ENCODE measurements around the gene PTOV1. TPM values are rescaled to one million over a fixed set of nuclear protein-coding genes. Genes with fewer than 3 reads are reported as not detected.
A peak's percentile ranks its signal among the peaks of the same experiment; 100 is the strongest.
"Not testable (repeated sequence)": the region's sequence is repeated elsewhere in the genome, so short reads cannot be mapped to it uniquely, and the experiment has no call there.

Gene PTOV1
- total RNA-seq, 1 donor from 2014 or later, result 63.7 TPM

- H3K9me3 ChIP-seq (ENCODE audit: control insufficient read depth in 3 of 3, low read length in 3 of 3), result no peaks in the 10 kb centered on the region
- H3K36me3 ChIP-seq (ENCODE audit: control insufficient read depth in 3 of 3, insufficient read depth in 3 of 3, low read length in 3 of 3), result peaks cover 0 to 9% (median 0%) of the 10 kb centered on the region in 3 donors
- H3K4me1 ChIP-seq (ENCODE audit: control insufficient read depth in 3 of 3, insufficient read depth in 3 of 3, low read length in 3 of 3), result peaks cover 22 to 37% (median 24%) of the 10 kb centered on the region in 3 donors
- H3K4me3 ChIP-seq (ENCODE audit: low read length in 3 of 3), result no peak overlapping the region
- no peaks in the 10 kb centered on the region for H3K27me3 ChIP-seq (ENCODE audit: control insufficient read depth in 3 of 3, insufficient read depth in 3 of 3, low read length in 3 of 3)
- H3K27ac ChIP-seq (ENCODE audit: low read depth, low read length), result peak overlapping the region; percentile 94
- H3K9ac ChIP-seq (ENCODE audit: low read depth in 1 of 3, low read length in 3 of 3), result peak overlapping the region; percentile 40 to 66 (median 54)
Measured at GRCh38 chr19:49816590-49816989, 34.4 kb upstream of the PTOV1 start.

DNA sequence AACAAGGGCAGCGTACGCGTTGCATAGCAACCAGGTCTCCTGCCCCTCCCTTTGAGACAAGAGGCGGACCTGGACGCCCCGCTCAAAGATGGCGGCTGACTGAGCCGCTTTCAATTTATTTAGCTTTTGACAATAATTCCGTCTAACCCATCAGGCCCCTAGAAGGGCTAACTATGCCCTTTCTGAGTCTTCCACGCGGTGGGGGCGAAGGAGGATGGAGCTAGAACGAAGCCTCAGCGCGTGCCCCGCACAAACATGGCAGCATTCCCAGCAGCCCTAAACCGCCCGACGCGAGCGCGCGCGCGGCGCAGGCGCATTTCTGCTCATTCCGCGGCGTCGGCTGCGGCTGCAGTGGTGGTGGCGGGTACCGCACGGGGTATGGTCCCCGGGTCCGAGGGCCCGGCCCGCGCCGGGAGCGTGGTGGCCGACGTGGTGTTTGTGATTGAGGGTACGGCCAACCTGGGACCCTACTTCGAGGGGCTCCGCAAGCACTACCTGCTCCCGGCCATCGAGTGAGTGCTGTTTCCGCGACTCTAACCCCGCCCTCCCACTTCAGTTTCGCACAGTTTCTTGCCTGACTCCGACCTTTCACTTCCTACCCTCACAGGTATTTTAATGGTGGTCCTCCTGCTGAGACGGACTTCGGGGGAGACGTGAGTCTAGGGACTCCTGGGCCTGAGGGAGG lies 32.9 kb upstream of the PTOV1 start, which contains the start of gene MED25:
MED25 (plus strand) TSS at position 326 of the 685 bp plus-strand sequence; CDS start at position 379, 53 bp downstream.
- Histone ChIP-seq H3K27ac (ENCODE audit: low read depth, low read length) (peak within 1 kb of the TSS; percentile 94), H3K9ac (ENCODE audit: low read depth in 1 of 3, low read length in 3 of 3) (peak within 1 kb of the TSS; percentile 91 to 99 (median 97)), H3K36me3 (ENCODE audit: control insufficient read depth in 3 of 3, insufficient read depth in 3 of 3, low read length in 3 of 3) (peaks cover 3 to 13% (median 4%) of the 10 kb centered on the region in 3 donors), H3K27me3 (ENCODE audit: control insufficient read depth in 3 of 3, insufficient read depth in 3 of 3, low read length in 3 of 3) (no peaks in the 10 kb centered on the region), H3K4me3 (ENCODE audit: low read length in 3 of 3) (peak within 1 kb of the TSS; percentile 87 to 94 (median 90)), H3K9me3 (ENCODE audit: control insufficient read depth in 3 of 3, low read length in 3 of 3) (no peaks in the 10 kb centered on the region), H3K4me1 (ENCODE audit: control insufficient read depth in 3 of 3, insufficient read depth in 3 of 3, low read length in 3 of 3) (peaks cover 17 to 26% (median 18%) of the 10 kb centered on the region in 3 donors)

DNA sequence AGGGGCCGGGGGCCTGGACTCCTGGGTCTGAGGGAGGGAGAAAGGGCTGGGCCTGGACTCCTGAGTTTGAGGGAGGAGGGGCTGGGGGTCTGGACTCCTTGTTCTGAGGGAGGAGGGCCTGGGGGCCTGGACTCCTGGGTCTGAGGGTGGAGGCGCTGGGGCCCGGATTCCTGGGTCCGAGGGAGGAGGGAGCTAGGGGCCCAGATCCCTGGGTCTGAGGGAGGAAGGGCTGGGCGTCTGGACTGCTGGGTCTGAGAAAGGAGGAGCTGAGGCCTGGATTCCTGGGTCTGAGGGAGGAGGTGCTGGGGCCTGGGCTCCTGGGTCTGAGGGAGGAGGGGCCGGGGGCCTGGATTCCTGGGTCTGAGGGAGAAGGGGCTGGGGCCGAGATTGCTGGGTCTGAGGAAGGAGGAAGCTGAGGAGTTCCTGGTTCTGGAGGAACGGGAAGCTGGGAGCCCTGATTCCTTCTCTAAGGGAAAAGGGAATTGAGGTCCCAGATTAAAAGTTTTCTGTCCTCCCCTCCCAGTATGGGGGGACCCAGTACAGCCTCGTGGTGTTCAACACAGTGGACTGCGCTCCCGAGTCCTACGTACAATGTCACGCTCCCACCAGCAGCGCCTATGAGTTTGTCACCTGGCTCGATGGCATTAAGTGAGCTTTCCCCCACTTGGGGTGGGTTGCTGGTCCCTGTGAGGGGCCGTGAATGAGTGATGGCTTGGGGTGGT lies 32.1 kb upstream of the PTOV1 start:
- Histone ChIP-seq H3K4me1 (ENCODE audit: control insufficient read depth in 3 of 3, insufficient read depth in 3 of 3, low read length in 3 of 3) (peaks cover 17 to 24% (median 17%) of the 10 kb centered on the region in 3 donors), H3K27me3 (ENCODE audit: control insufficient read depth in 3 of 3, insufficient read depth in 3 of 3, low read length in 3 of 3) (no peaks in the 10 kb centered on the region), H3K9ac (ENCODE audit: low read depth in 1 of 3, low read length in 3 of 3) (peak overlapping the region; percentile 91 to 99 (median 97)), H3K4me3 (ENCODE audit: low read length in 3 of 3) (peak overlapping the region; percentile 87 to 94 (median 90)), H3K9me3 (ENCODE audit: control insufficient read depth in 3 of 3, low read length in 3 of 3) (no peaks in the 10 kb centered on the region), H3K36me3 (ENCODE audit: control insufficient read depth in 3 of 3, insufficient read depth in 3 of 3, low read length in 3 of 3) (peaks cover 10 to 18% (median 10%) of the 10 kb centered on the region in 3 donors), H3K27ac (ENCODE audit: low read depth, low read length) (peak overlapping the region; percentile 94)

DNA sequence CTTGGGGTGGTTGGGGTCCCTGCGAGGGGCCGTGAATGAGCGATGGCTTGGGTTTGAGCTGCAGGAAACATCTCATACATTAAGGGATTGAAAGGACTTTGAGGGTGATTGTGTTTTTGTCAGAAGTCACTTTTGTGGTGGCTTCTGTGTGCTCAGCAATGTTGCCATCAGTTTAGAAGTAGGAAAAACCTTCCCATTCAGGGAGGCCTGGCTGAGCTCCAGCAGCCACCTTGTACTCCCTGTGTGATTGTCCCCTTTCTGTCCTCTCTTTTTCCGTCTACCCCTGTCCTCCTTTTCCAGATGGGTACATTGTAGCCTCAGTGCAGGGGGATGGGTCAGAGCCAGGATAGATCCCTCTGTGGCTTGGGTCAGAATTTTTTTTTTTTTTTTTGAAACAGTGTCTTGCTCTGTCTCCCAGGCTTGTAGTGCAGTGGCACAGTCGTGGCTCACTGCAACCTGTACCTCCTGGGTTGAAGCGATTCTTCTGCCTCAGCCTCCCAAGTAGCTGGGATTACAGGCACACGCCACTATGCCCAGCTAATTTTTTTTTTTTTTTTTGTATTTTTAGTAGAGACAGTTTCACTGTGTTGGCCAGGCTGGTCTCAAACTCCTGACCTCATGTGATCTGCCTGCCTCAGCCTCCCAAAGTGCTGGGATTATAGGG lies 31.4 kb upstream of the PTOV1 start:
- peaks cover 17 to 24% (median 17%) of the 10 kb centered on the region in 3 donors for H3K4me1 ChIP-seq (ENCODE audit: control insufficient read depth in 3 of 3, insufficient read depth in 3 of 3, low read length in 3 of 3)
- peak overlapping the region; percentile 87 to 94 (median 90) for H3K4me3 ChIP-seq (ENCODE audit: low read length in 3 of 3)
- H3K36me3 ChIP-seq (ENCODE audit: control insufficient read depth in 3 of 3, insufficient read depth in 3 of 3, low read length in 3 of 3), result peaks cover 10 to 24% (median 10%) of the 10 kb centered on the region in 3 donors
- not testable (repeated sequence) for H3K27ac ChIP-seq (ENCODE audit: low read depth, low read length); H3K9me3 ChIP-seq (ENCODE audit: control insufficient read depth in 3 of 3, low read length in 3 of 3); H3K27me3 ChIP-seq (ENCODE audit: control insufficient read depth in 3 of 3, insufficient read depth in 3 of 3, low read length in 3 of 3)
- peak overlapping the region; percentile 45 to 99 (median 97) for H3K9ac ChIP-seq (ENCODE audit: low read depth in 1 of 3, low read length in 3 of 3)

GRCh38 chr19:49820125-49820524 lies 30.8 kb upstream of the PTOV1 start:
- peak overlapping the region in 1 of 3 donors; percentile 32 for H3K9ac ChIP-seq (ENCODE audit: low read depth in 1 of 3, low read length in 3 of 3)
- peaks cover 10 to 26% (median 12%) of the 10 kb centered on the region in 3 donors for H3K36me3 ChIP-seq (ENCODE audit: control insufficient read depth in 3 of 3, insufficient read depth in 3 of 3, low read length in 3 of 3)
- no peak overlapping the region for H3K4me3 ChIP-seq (ENCODE audit: low read length in 3 of 3)
- H3K4me1 ChIP-seq (ENCODE audit: control insufficient read depth in 3 of 3, insufficient read depth in 3 of 3, low read length in 3 of 3), result peaks cover 17 to 27% (median 17%) of the 10 kb centered on the region in 3 donors
- no peak overlapping the region for H3K27ac ChIP-seq (ENCODE audit: low read depth, low read length)
- H3K27me3 ChIP-seq (ENCODE audit: control insufficient read depth in 3 of 3, insufficient read depth in 3 of 3, low read length in 3 of 3), result no peaks in the 10 kb centered on the region
- H3K9me3 ChIP-seq (ENCODE audit: control insufficient read depth in 3 of 3, low read length in 3 of 3), result no peaks in the 10 kb centered on the region

DNA sequence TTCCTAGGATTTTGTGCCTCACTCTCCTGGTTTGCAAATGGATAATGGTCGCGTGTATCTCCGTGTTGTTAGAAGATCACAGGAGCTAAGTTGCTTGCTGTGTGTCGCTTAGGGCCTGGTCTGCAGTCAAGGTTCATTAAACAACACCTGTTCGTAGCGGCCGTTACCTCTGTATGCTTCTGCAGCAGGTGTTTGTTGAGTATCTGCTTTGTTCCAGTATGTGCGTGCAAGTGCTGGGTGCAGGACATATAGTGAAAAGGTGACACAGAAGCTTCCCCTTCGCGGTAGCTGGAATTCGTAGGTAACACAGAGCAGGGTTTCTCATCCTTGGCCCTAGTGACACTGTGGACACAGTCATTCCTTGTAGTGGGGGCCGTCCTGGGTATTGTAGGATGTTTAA lies 27.5 kb upstream of the PTOV1 start:
- peaks cover 17 to 40% (median 25%) of the 10 kb centered on the region in 3 donors for H3K4me1 ChIP-seq (ENCODE audit: control insufficient read depth in 3 of 3, insufficient read depth in 3 of 3, low read length in 3 of 3)
- H3K4me3 ChIP-seq (ENCODE audit: low read length in 3 of 3), result no peak overlapping the region
- no peaks in the 10 kb centered on the region for H3K27me3 ChIP-seq (ENCODE audit: control insufficient read depth in 3 of 3, insufficient read depth in 3 of 3, low read length in 3 of 3)
- H3K36me3 ChIP-seq (ENCODE audit: control insufficient read depth in 3 of 3, insufficient read depth in 3 of 3, low read length in 3 of 3), result peaks cover 19 to 30% (median 21%) of the 10 kb centered on the region in 3 donors
- H3K9ac ChIP-seq (ENCODE audit: low read depth in 1 of 3, low read length in 3 of 3), result no peak overlapping the region
- H3K9me3 ChIP-seq (ENCODE audit: control insufficient read depth in 3 of 3, low read length in 3 of 3), result no peaks in the 10 kb centered on the region
- H3K27ac ChIP-seq (ENCODE audit: low read depth, low read length), result no peak overlapping the region

DNA sequence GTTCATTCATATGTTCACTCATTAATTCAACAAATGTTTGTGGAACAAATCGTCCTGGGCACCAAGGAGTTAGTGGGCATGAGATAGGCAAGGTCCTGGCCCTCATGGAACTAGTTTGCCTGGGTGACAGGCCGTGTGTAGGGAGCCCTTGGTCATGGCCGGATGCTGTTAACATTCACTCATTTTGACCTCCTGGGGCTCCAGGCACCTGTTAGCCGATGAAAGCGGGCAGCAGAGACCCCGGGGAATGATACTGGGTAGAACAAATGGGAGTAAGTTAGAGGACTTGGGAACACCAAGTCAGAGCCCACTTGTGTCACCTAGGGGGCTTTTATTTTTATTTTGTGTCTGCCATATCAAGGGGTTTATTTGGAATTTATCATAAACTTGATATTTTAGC lies 26.3 kb upstream of the PTOV1 start:
- no peaks in the 10 kb centered on the region for H3K9me3 ChIP-seq (ENCODE audit: control insufficient read depth in 3 of 3, low read length in 3 of 3)
- no peak overlapping the region for H3K9ac ChIP-seq (ENCODE audit: low read depth in 1 of 3, low read length in 3 of 3)
- H3K27me3 ChIP-seq (ENCODE audit: control insufficient read depth in 3 of 3, insufficient read depth in 3 of 3, low read length in 3 of 3), result no peaks in the 10 kb centered on the region
- H3K36me3 ChIP-seq (ENCODE audit: control insufficient read depth in 3 of 3, insufficient read depth in 3 of 3, low read length in 3 of 3), result peaks cover 22 to 32% (median 23%) of the 10 kb centered on the region in 3 donors
- H3K4me1 ChIP-seq (ENCODE audit: control insufficient read depth in 3 of 3, insufficient read depth in 3 of 3, low read length in 3 of 3), result peaks cover 10 to 42% (median 24%) of the 10 kb centered on the region in 3 donors
- H3K27ac ChIP-seq (ENCODE audit: low read depth, low read length), result no peak overlapping the region
- H3K4me3 ChIP-seq (ENCODE audit: low read length in 3 of 3), result no peak overlapping the region

DNA sequence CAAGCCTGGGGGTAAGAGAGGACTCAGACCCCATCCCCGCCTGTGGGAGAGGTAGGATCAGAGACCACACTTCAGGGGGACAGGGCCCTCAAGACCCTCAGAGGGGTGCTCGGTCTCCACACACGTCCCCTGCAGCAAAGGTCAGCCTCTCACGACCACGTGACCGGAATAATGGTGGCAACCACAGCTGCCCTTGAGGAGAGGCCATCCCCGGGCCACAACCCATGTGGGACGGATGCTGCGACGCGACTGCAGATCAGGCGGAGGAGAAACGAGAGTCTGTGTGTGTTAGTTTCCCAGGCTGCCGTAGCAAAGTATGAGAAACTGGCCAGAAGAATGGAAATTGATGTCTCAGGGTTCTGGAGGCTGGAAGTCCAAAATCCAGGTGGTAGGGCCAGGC lies 23.9 kb upstream of the PTOV1 start:
- Histone ChIP-seq H3K4me1 (ENCODE audit: control insufficient read depth in 3 of 3, insufficient read depth in 3 of 3, low read length in 3 of 3) (peaks cover 10 to 43% (median 22%) of the 10 kb centered on the region in 3 donors), H3K9ac (ENCODE audit: low read depth in 1 of 3, low read length in 3 of 3) (no peak overlapping the region), H3K4me3 (ENCODE audit: low read length in 3 of 3) (no peak overlapping the region), H3K27me3 (ENCODE audit: control insufficient read depth in 3 of 3, insufficient read depth in 3 of 3, low read length in 3 of 3) (no peaks in the 10 kb centered on the region), H3K36me3 (ENCODE audit: control insufficient read depth in 3 of 3, insufficient read depth in 3 of 3, low read length in 3 of 3) (peaks cover 39 to 43% (median 42%) of the 10 kb centered on the region in 3 donors), H3K9me3 (ENCODE audit: control insufficient read depth in 3 of 3, low read length in 3 of 3) (no peaks in the 10 kb centered on the region), H3K27ac (ENCODE audit: low read depth, low read length) (no peak overlapping the region)

DNA sequence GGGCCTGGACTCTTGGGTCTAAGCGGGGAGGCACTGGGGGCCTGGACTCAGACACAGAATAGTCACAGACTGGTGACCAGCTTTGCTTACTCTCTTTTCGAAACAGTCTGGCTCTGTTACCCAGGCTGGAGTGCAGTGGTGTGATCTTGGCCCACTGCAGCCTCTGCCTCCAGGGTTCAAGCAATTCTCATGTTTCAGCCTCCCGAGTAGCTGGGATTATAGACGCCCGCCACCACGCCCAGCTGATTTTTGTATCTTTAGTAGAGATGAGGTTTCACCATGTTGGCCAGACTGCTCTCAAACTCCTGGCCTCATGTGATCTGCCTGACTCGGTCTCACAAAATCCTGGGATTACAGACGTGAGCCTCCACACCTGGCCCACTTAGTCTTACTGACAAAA lies 21.8 kb upstream of the PTOV1 start:
- H3K9me3 ChIP-seq (ENCODE audit: control insufficient read depth in 3 of 3, low read length in 3 of 3), result no peaks in the 10 kb centered on the region
- H3K4me1 ChIP-seq (ENCODE audit: control insufficient read depth in 3 of 3, insufficient read depth in 3 of 3, low read length in 3 of 3), result peaks cover 27 to 65% (median 40%) of the 10 kb centered on the region in 3 donors
- no peak overlapping the region for H3K4me3 ChIP-seq (ENCODE audit: low read length in 3 of 3)
- peak overlapping the region in 2 of 3 donors; percentile 33 to 54 for H3K9ac ChIP-seq (ENCODE audit: low read depth in 1 of 3, low read length in 3 of 3)
- no peak overlapping the region for H3K27ac ChIP-seq (ENCODE audit: low read depth, low read length)
- no peaks in the 10 kb centered on the region for H3K27me3 ChIP-seq (ENCODE audit: control insufficient read depth in 3 of 3, insufficient read depth in 3 of 3, low read length in 3 of 3)
- peaks cover 37 to 44% (median 39%) of the 10 kb centered on the region in 3 donors for H3K36me3 ChIP-seq (ENCODE audit: control insufficient read depth in 3 of 3, insufficient read depth in 3 of 3, low read length in 3 of 3)

All from skeletal muscle tissue (tissue), 4 donors.